ENCODE results near the gene WDR70.

WDR70 gene

GRCh38 chr5:37714756-37715155, 335.6 kb downstream of the WDR70 start:
- DNase-seq (ENCODE audit: extremely low read depth, insufficient read length): no peak
- Histone ChIP-seq H3K36me3 (ENCODE audit: control insufficient read depth, insufficient read depth, low read length) (no peaks in the 10 kb centered on the region), H3K4me3 (replicated peaks; ENCODE audit: low read depth, low read length) (no peak overlapping the region), H3K27me3 (replicated peaks; ENCODE audit: control insufficient read depth, insufficient read depth, low read length) (no peaks in the 10 kb centered on the region)
- TF ChIP-seq CTCF (IDR thresholded peaks at IDR 0.05; ENCODE audit: insufficient read depth, low read length, poor library complexity, severe bottlenecking): no peak

DNA sequence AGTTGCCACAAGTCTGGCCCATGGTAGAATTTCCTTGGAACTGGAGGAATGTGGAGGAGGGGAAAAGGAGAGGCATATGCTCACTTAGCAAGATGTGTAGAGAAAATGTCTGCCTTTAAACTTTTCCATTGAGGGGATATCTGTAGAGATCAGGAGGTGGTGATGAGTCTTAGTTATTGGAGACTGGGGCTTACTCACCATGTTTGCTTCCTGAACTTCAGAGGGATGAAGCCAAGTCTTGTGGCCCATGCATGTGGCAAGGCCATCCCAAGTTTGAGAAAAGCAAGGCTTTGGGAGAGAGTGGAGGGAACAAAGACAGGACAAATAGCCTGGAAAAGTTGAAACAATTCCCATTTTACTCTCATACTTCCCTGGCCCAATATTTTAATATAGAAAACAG, 336.2 kb downstream of the WDR70 start:
- no peak for TF ChIP-seq CTCF (IDR thresholded peaks at IDR 0.05; ENCODE audit: insufficient read depth, low read length, poor library complexity, severe bottlenecking)
- H3K4me3 ChIP-seq (replicated peaks; ENCODE audit: low read depth, low read length): no peak overlapping the region
- no peaks in the 10 kb centered on the region for H3K36me3 ChIP-seq (ENCODE audit: control insufficient read depth, insufficient read depth, low read length)
- no peak for DNase-seq (ENCODE audit: extremely low read depth, insufficient read length)
- no peaks in the 10 kb centered on the region for H3K27me3 ChIP-seq (replicated peaks; ENCODE audit: control insufficient read depth, insufficient read depth, low read length)

DNA sequence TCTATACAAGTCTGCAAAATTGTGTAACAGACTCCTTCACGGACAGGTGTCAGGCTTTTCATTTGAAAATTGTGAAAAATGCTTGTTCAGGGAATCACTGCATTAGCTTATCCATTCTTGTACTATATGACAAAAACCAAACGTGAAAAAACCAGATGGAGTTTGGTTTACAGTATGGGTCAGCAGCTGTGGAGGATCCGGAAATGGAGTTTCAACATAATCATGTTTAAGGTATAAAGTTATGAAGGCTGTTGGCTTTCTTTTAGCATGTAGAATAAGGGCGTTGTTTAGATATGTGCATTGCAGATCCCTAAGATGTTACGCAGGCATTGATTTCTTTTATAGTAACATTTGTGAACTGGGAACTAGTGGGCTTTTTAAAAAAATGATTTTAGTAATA, 336.9 kb downstream of the WDR70 start:
- no peak for DNase-seq (ENCODE audit: extremely low read depth, insufficient read length)
- Histone ChIP-seq H3K36me3 (ENCODE audit: control insufficient read depth, insufficient read depth, low read length) (no peaks in the 10 kb centered on the region), H3K27me3 (replicated peaks; ENCODE audit: control insufficient read depth, insufficient read depth, low read length) (no peaks in the 10 kb centered on the region), H3K4me3 (replicated peaks; ENCODE audit: low read depth, low read length) (no peak overlapping the region)
- no peak for TF ChIP-seq CTCF (IDR thresholded peaks at IDR 0.05; ENCODE audit: insufficient read depth, low read length, poor library complexity, severe bottlenecking)

DNA sequence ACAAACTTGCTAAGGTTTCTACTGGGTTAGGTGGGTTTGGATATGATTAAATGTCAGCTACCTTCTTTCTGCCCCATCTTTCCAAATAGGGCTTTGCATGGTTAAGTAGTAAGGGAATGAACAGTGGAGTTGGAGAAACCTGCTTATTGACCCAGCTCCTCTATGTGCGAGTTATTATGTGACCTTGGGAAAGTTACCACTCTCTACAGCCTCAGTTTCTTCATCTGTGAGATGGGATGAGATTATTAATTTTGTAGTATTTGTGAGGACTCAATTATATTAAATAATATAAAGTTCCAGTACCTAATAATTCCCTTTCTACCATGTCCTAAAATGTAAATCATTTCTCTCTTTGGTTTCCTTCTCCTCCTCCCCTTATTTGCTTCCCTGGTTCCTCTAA, 337.3 kb downstream of the WDR70 start:
- no peak for DNase-seq (ENCODE audit: extremely low read depth, insufficient read length)
- H3K36me3 ChIP-seq (ENCODE audit: control insufficient read depth, insufficient read depth, low read length): no peaks in the 10 kb centered on the region
- TF ChIP-seq CTCF (IDR thresholded peaks at IDR 0.05; ENCODE audit: insufficient read depth, low read length, poor library complexity, severe bottlenecking): no peak
- H3K27me3 ChIP-seq (replicated peaks; ENCODE audit: control insufficient read depth, insufficient read depth, low read length): no peaks in the 10 kb centered on the region
- H3K4me3 ChIP-seq (replicated peaks; ENCODE audit: low read depth, low read length): no peak overlapping the region

- DNase-seq (ENCODE audit: extremely low read depth, insufficient read length): no peak
- no peak for TF ChIP-seq CTCF (IDR thresholded peaks at IDR 0.05; ENCODE audit: insufficient read depth, low read length, poor library complexity, severe bottlenecking)
- H3K4me3 ChIP-seq (replicated peaks; ENCODE audit: low read depth, low read length): no peak overlapping the region
- no peaks in the 10 kb centered on the region for H3K36me3 ChIP-seq (ENCODE audit: control insufficient read depth, insufficient read depth, low read length)
- H3K27me3 ChIP-seq (replicated peaks; ENCODE audit: control insufficient read depth, insufficient read depth, low read length): no peaks in the 10 kb centered on the region
These were observed 338.1 kb downstream of the WDR70 start for GRCh38 chr5:37717276-37717612.

GRCh38 chr5:37717613-37718431, 338.7 kb downstream of the WDR70 start:
- Histone ChIP-seq H3K27me3 (replicated peaks; ENCODE audit: control insufficient read depth, insufficient read depth, low read length) (no peaks in the 10 kb centered on the region), H3K4me3 (replicated peaks; ENCODE audit: low read depth, low read length) (no peak overlapping the region), H3K36me3 (ENCODE audit: control insufficient read depth, insufficient read depth, low read length) (no peaks in the 10 kb centered on the region)
- no peak for TF ChIP-seq CTCF (IDR thresholded peaks at IDR 0.05; ENCODE audit: insufficient read depth, low read length, poor library complexity, severe bottlenecking)
- DNase-seq (ENCODE audit: extremely low read depth, insufficient read length): no peak
